Spleen (tissue), 7 donors: ENCODE results near the gene VEGFA.

Experiments
- POLR2A ChIP-seq, 3 donors: fragments of 450-650 bp; IDR thresholded peaks; one replicate each; pipeline ENCODE4 v1.5.1; 2017; ENCODE audit warnings: antibody characterized with exemption in 3 of 3, mild to moderate bottlenecking in 1 of 3
- POLR2AphosphoS5 ChIP-seq, 3 donors: sonication (generic); formaldehyde crosslinking; IDR thresholded peaks; one replicate each; pipeline ENCODE4 v1.5.1; 2017; ENCODE audit warnings: antibody characterized with exemption in 3 of 3
- TF ChIP-seq, protein P1 (sequence below), 11 experiments: fragments of 200-600 bp in 7 of 11; fragments of 450-650 bp in 4 of 11; sonication (generic) in 4 of 11; IDR thresholded peaks in 8 of 11; conservative IDR thresholded peaks in 3 of 11; 1 replicate in 7 of 11; 2 replicates in 4 of 11; pipeline versions ENCODE4 v1.4.0 to v1.8.0; 2016 to 2021; ENCODE audit warnings: antibody characterized with exemption in 11 of 11, inconsistent platforms in 4 of 11, mild to moderate bottlenecking in 1 of 11
- donor health status: DM: no; HTN: no; CAD: no; lungs with moderate emphysema.
- donor health status: DM: no; HTN: no; CAD: no.
- donor health status: DM: no; HTN: no; CAD: no.

DNA sequence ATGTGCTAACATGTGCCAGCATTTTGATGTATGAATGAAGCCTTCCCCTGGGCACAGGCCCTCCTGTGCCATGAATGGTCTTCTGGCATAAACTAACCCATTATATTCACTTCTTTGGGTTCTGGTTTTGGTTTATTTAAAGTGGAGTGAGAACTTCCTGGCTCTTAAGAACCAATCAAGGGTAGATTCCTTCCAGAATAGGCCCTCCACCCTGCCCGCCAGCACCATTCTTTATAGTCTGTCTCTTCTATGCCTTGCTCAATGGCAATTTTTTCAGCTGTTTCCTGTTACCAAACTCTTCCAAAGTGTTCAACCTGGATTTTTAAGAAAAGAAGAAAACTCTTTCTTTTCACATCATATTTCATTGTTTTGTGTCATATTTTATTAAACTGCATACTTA is 44.1 kb downstream of the VEGFA start:
- TF ChIP-seq, protein P1, sequence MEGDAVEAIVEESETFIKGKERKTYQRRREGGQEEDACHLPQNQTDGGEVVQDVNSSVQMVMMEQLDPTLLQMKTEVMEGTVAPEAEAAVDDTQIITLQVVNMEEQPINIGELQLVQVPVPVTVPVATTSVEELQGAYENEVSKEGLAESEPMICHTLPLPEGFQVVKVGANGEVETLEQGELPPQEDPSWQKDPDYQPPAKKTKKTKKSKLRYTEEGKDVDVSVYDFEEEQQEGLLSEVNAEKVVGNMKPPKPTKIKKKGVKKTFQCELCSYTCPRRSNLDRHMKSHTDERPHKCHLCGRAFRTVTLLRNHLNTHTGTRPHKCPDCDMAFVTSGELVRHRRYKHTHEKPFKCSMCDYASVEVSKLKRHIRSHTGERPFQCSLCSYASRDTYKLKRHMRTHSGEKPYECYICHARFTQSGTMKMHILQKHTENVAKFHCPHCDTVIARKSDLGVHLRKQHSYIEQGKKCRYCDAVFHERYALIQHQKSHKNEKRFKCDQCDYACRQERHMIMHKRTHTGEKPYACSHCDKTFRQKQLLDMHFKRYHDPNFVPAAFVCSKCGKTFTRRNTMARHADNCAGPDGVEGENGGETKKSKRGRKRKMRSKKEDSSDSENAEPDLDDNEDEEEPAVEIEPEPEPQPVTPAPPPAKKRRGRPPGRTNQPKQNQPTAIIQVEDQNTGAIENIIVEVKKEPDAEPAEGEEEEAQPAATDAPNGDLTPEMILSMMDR (IDR thresholded peaks at IDR 0.05 in 8 of 11, conservative IDR thresholded peaks at IDR 0.05 in 3 of 11) = no peak
- TF ChIP-seq POLR2AphosphoS5 (IDR thresholded peaks at IDR 0.05) = no peak
- TF ChIP-seq POLR2A (IDR thresholded peaks at IDR 0.05) = no peak
